ENCODE data around the gene SLC23A3.

The SLC23A3 gene

GRCh38 chr2:219158586-219158985 is 11.2 kb downstream of the SLC23A3 start:
- H3K27ac Mint-ChIP-seq: no peak overlapping the region
- no peaks in the 10 kb centered on the region for H3K9me3 Mint-ChIP-seq
- peaks cover 6% of the 10 kb centered on the region for H3K36me3 Mint-ChIP-seq (ENCODE audit: low read depth)
- H3K4me3 Mint-ChIP-seq: no peak overlapping the region
- no peaks in the 10 kb centered on the region for H3K27me3 Mint-ChIP-seq (ENCODE audit: low read depth)
- peaks cover 18% of the 10 kb centered on the region for H3K4me1 Mint-ChIP-seq (ENCODE audit: low read depth)

GRCh38 chr2:219158025-219158424 is 11.8 kb downstream of the SLC23A3 start:
- peaks cover 18% of the 10 kb centered on the region for H3K4me1 Mint-ChIP-seq (ENCODE audit: low read depth)
- no peaks in the 10 kb centered on the region for H3K27me3 Mint-ChIP-seq (ENCODE audit: low read depth)
- H3K4me3 Mint-ChIP-seq: no peak overlapping the region
- no peaks in the 10 kb centered on the region for H3K9me3 Mint-ChIP-seq
- H3K36me3 Mint-ChIP-seq (ENCODE audit: low read depth): peaks cover 6% of the 10 kb centered on the region
- no peak overlapping the region for H3K27ac Mint-ChIP-seq

GRCh38 chr2:219157396-219157795 is 12.4 kb downstream of the SLC23A3 start:
- Mint-ChIP-seq H3K36me3 (ENCODE audit: low read depth) (peaks cover 6% of the 10 kb centered on the region), H3K27me3 (ENCODE audit: low read depth) (no peaks in the 10 kb centered on the region), H3K27ac (no peak overlapping the region), H3K4me3 (no peak overlapping the region), H3K9me3 (no peaks in the 10 kb centered on the region), H3K4me1 (ENCODE audit: low read depth) (peaks cover 18% of the 10 kb centered on the region)

GRCh38 chr2:219155054-219155644 is 14.7 kb downstream of the SLC23A3 start:
- H3K36me3 Mint-ChIP-seq (ENCODE audit: low read depth): peaks cover 6% of the 10 kb centered on the region
- H3K27me3 Mint-ChIP-seq (ENCODE audit: low read depth): no peaks in the 10 kb centered on the region
- no peak overlapping the region for H3K4me3 Mint-ChIP-seq
- peaks cover 10% of the 10 kb centered on the region for H3K4me1 Mint-ChIP-seq (ENCODE audit: low read depth)
- no peaks in the 10 kb centered on the region for H3K9me3 Mint-ChIP-seq
- H3K27ac Mint-ChIP-seq: no peak overlapping the region

GRCh38 chr2:219149667-219150066 is 20.2 kb downstream of the SLC23A3 start:
- Mint-ChIP-seq H3K36me3 (ENCODE audit: low read depth) (peaks cover 10% of the 10 kb centered on the region), H3K9me3 (no peaks in the 10 kb centered on the region), H3K27ac (no peak overlapping the region), H3K4me1 (ENCODE audit: low read depth) (no peaks in the 10 kb centered on the region), H3K27me3 (ENCODE audit: low read depth) (no peaks in the 10 kb centered on the region), H3K4me3 (no peak overlapping the region)

- Mint-ChIP-seq H3K27ac (no peak overlapping the region), H3K36me3 (ENCODE audit: low read depth) (peaks cover 24% of the 10 kb centered on the region), H3K9me3 (no peaks in the 10 kb centered on the region), H3K4me1 (ENCODE audit: low read depth) (no peaks in the 10 kb centered on the region), H3K27me3 (ENCODE audit: low read depth) (no peaks in the 10 kb centered on the region), H3K4me3 (no peak overlapping the region)
Observed at GRCh38 chr2:219142329-219142728, 27.5 kb downstream of the SLC23A3 start.

GRCh38 chr2:219140722-219141121 is 29.1 kb downstream of the SLC23A3 start:
- no peaks in the 10 kb centered on the region for H3K27me3 Mint-ChIP-seq (ENCODE audit: low read depth)
- H3K4me3 Mint-ChIP-seq: no peak overlapping the region
- no peaks in the 10 kb centered on the region for H3K9me3 Mint-ChIP-seq
- H3K27ac Mint-ChIP-seq: no peak overlapping the region
- no peaks in the 10 kb centered on the region for H3K4me1 Mint-ChIP-seq (ENCODE audit: low read depth)
- H3K36me3 Mint-ChIP-seq (ENCODE audit: low read depth): peaks cover 16% of the 10 kb centered on the region

- Mint-ChIP-seq H3K36me3 (ENCODE audit: low read depth) (peaks cover 3% of the 10 kb centered on the region), H3K27ac (no peak overlapping the region), H3K27me3 (ENCODE audit: low read depth) (no peaks in the 10 kb centered on the region), H3K9me3 (no peaks in the 10 kb centered on the region), H3K4me3 (no peak overlapping the region), H3K4me1 (ENCODE audit: low read depth) (no peaks in the 10 kb centered on the region)
Observed at GRCh38 chr2:219133976-219134375, 35.9 kb downstream of the SLC23A3 start.

- no peaks in the 10 kb centered on the region for H3K4me1 Mint-ChIP-seq (ENCODE audit: low read depth)
- H3K9me3 Mint-ChIP-seq: no peaks in the 10 kb centered on the region
Observed at GRCh38 chr2:219131744-219132143, 38.1 kb downstream of the SLC23A3 start.

GRCh38 chr2:219131327-219131726 is 38.5 kb downstream of the SLC23A3 start:
- H3K4me3 Mint-ChIP-seq: no peak overlapping the region
- H3K27me3 Mint-ChIP-seq (ENCODE audit: low read depth): no peaks in the 10 kb centered on the region
- no peak overlapping the region for H3K27ac Mint-ChIP-seq
- no peaks in the 10 kb centered on the region for H3K4me1 Mint-ChIP-seq (ENCODE audit: low read depth)
- no peaks in the 10 kb centered on the region for H3K36me3 Mint-ChIP-seq (ENCODE audit: low read depth)
- H3K9me3 Mint-ChIP-seq: no peaks in the 10 kb centered on the region

More at GRCh38 chr2:219131744-219132143, 38.1 kb downstream of the SLC23A3 start:
- Mint-ChIP-seq H3K4me3 (no peak overlapping the region), H3K27ac (no peak overlapping the region), H3K36me3 (ENCODE audit: low read depth) (no peaks in the 10 kb centered on the region), H3K27me3 (ENCODE audit: low read depth) (no peaks in the 10 kb centered on the region)

GRCh38 chr2:219129589-219129988 is 40.2 kb downstream of the SLC23A3 start:
- H3K36me3 Mint-ChIP-seq (ENCODE audit: low read depth): no peaks in the 10 kb centered on the region
- H3K27ac Mint-ChIP-seq: no peak overlapping the region
- peaks cover 2% of the 10 kb centered on the region for H3K4me1 Mint-ChIP-seq (ENCODE audit: low read depth)
- H3K4me3 Mint-ChIP-seq: no peak overlapping the region
- no peaks in the 10 kb centered on the region for H3K9me3 Mint-ChIP-seq
- no peaks in the 10 kb centered on the region for H3K27me3 Mint-ChIP-seq (ENCODE audit: low read depth)

- Mint-ChIP-seq H3K27ac (no peak overlapping the region), H3K27me3 (ENCODE audit: low read depth) (no peaks in the 10 kb centered on the region), H3K4me3 (no peak overlapping the region), H3K4me1 (ENCODE audit: low read depth) (peaks cover 6% of the 10 kb centered on the region), H3K9me3 (no peaks in the 10 kb centered on the region), H3K36me3 (ENCODE audit: low read depth) (no peaks in the 10 kb centered on the region)
Observed at GRCh38 chr2:219128396-219128795, 41.4 kb downstream of the SLC23A3 start.

- H3K4me3 Mint-ChIP-seq: no peak overlapping the region
Observed at GRCh38 chr2:219127037-219127635, 42.7 kb downstream of the SLC23A3 start.

GRCh38 chr2:219126555-219126954 is 43.3 kb downstream of the SLC23A3 start:
- H3K9me3 Mint-ChIP-seq: no peaks in the 10 kb centered on the region
- H3K36me3 Mint-ChIP-seq (ENCODE audit: low read depth): no peaks in the 10 kb centered on the region
- H3K4me1 Mint-ChIP-seq (ENCODE audit: low read depth): peaks cover 6% of the 10 kb centered on the region
- no peaks in the 10 kb centered on the region for H3K27me3 Mint-ChIP-seq (ENCODE audit: low read depth)
- H3K4me3 Mint-ChIP-seq: no peak overlapping the region
- no peak overlapping the region for H3K27ac Mint-ChIP-seq

More at GRCh38 chr2:219127037-219127635, 42.7 kb downstream of the SLC23A3 start:
- Mint-ChIP-seq H3K27me3 (ENCODE audit: low read depth) (no peaks in the 10 kb centered on the region), H3K4me1 (ENCODE audit: low read depth) (peaks cover 6% of the 10 kb centered on the region), H3K9me3 (no peaks in the 10 kb centered on the region), H3K27ac (no peak overlapping the region), H3K36me3 (ENCODE audit: low read depth) (no peaks in the 10 kb centered on the region)

- no peak overlapping the region for H3K27ac Mint-ChIP-seq
- H3K9me3 Mint-ChIP-seq: no peaks in the 10 kb centered on the region
- no peaks in the 10 kb centered on the region for H3K27me3 Mint-ChIP-seq (ENCODE audit: low read depth)
- no peak overlapping the region for H3K4me3 Mint-ChIP-seq
- H3K4me1 Mint-ChIP-seq (ENCODE audit: low read depth): peaks cover 6% of the 10 kb centered on the region
- no peaks in the 10 kb centered on the region for H3K36me3 Mint-ChIP-seq (ENCODE audit: low read depth)
Observed at GRCh38 chr2:219125886-219126270, 44.0 kb downstream of the SLC23A3 start.
